ENCODE measurements around the gene RPL3. TPM values are rescaled to one million over a fixed set of nuclear protein-coding genes. Genes with fewer than 3 reads are reported as not detected.

RPL3 gene
- total RNA-seq, 1 experiment from 2014 or later: 1,117 TPM

DNA sequence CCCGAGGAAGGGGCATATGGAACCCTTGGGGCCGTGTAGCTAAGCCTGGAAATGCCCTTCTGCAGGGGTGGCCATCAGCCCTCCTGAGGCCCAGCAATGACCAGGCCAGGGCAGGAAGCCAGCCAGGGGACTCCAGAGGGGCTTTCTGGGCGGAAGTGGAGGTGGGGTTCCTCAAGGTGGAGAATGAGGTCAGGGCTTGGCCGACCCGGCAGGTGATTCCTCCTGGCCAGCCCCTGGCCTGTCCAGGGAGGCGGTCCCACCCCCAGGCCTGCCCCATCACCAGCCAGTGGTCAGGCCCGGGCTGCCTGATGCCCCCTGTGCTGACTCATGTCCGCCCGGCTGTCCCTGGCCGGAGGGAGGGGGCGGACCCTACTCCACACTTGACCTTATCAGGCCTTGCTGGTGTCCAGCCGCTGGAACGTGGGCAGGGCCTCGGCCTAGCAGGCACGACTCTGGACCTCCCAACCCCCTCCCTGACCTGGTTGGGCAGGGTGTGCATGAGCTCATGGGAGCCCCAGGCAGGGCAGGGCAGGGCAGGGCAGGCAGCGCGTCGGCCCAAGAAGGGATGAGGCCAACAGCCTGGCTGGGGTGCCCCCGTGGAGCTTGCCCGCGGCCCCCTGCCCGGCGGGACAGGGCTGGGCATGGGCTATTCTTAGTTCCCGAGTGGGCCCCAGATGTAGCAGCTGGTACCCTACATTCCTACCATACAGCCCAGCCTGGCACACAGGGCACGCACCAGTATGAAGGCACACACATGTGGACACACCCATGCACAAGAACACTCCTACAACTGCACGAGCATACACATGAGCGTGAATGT lies 35.9 kb downstream of the RPL3 start:
- no peak overlapping the region for H3K4me3 ChIP-seq (ENCODE audit: low read depth, low read length, poor library complexity, severe bottlenecking)
- ChIA-PET POLR2A (ENCODE audit: low non-redundant PET) (no interaction called here), CTCF (no interaction called here)
- no peaks in the 10 kb centered on the region for H3K27me3 ChIP-seq (replicated peaks; ENCODE audit: insufficient read depth, low read depth, low read length, poor library complexity)
- intact Hi-C loops (cut with micrococcal nuclease; ENCODE audit: unreplicated experiment): no loop called here
- peaks cover 8% of the 10 kb centered on the region for H3K4me1 ChIP-seq (ENCODE audit: insufficient read depth, low read length, poor library complexity, severe bottlenecking)
- H3K9me3 ChIP-seq (ENCODE audit: low read depth, low read length, poor library complexity, severe bottlenecking): no peaks in the 10 kb centered on the region
- no peak overlapping the region for H3K27ac ChIP-seq (ENCODE audit: low read depth, low read length, poor library complexity, severe bottlenecking)
- H3K36me3 ChIP-seq (ENCODE audit: insufficient read depth, low read length, poor library complexity, severe bottlenecking): no peaks in the 10 kb centered on the region
- TF ChIP-seq CTCF (conservative IDR thresholded peaks at IDR 0.05; ENCODE audit: low read depth, low read length) (no peak), EZH2 (IDR thresholded peaks at IDR 0.05; ENCODE audit: borderline replicate concordance, low read depth, low read length, poor library complexity, severe bottlenecking) (no peak)
- no peak for DNase-seq (ENCODE audit: low spot score)
- no TSS peak for BruUV-seq (replicated peaks)

DNA sequence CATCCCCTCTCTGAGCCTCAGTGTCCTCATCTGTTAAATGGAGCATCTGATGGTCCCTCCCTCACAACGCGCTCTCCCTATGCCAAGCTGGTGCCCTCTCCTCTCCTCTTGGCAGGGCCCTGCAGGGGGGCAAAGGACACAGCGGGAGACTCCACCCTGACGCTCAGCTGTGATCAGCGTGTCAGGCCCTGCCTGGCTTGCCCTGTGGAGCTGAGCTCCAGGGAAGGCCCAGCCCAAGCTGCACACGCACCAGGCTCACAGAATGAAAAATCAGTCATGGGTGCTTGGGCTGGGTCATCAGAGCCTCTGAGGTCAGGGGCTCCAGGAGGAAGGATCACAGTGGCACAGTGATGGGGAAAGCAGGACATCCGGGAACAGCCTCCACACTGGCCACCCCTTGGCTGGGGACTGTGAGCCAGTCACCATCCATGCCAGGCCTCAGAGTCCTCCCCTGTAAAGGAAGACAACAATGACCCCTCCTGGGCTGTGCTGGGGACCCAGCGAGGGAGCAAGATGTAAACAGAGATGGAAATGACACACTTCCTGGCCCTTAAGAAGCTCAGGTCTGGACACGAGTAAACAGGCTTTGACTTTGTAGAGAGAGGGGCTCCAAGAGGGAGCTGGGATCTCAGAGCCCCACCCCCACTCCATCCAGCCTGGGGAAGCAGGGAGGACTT lies 36.6 kb downstream of the RPL3 start:
- H3K4me3 ChIP-seq (ENCODE audit: low read depth, low read length, poor library complexity, severe bottlenecking): no peak overlapping the region
- no TSS peak for BruUV-seq (replicated peaks)
- peaks cover 12% of the 10 kb centered on the region for H3K4me1 ChIP-seq (ENCODE audit: insufficient read depth, low read length, poor library complexity, severe bottlenecking)
- H3K27me3 ChIP-seq (replicated peaks; ENCODE audit: insufficient read depth, low read depth, low read length, poor library complexity): no peaks in the 10 kb centered on the region
- no peaks in the 10 kb centered on the region for H3K36me3 ChIP-seq (ENCODE audit: insufficient read depth, low read length, poor library complexity, severe bottlenecking)
- no peak overlapping the region for H3K27ac ChIP-seq (ENCODE audit: low read depth, low read length, poor library complexity, severe bottlenecking)
- intact Hi-C loops (cut with micrococcal nuclease; ENCODE audit: unreplicated experiment): no loop called here
- DNase-seq (ENCODE audit: low spot score): no peak
- no peak for TF ChIP-seq EZH2 (IDR thresholded peaks at IDR 0.05; ENCODE audit: borderline replicate concordance, low read depth, low read length, poor library complexity, severe bottlenecking)
- no peak for TF ChIP-seq CTCF (conservative IDR thresholded peaks at IDR 0.05; ENCODE audit: low read depth, low read length)
- ChIA-PET CTCF (no interaction called here), POLR2A (ENCODE audit: low non-redundant PET) (no interaction called here)
- H3K9me3 ChIP-seq (ENCODE audit: low read depth, low read length, poor library complexity, severe bottlenecking): no peaks in the 10 kb centered on the region

DNA sequence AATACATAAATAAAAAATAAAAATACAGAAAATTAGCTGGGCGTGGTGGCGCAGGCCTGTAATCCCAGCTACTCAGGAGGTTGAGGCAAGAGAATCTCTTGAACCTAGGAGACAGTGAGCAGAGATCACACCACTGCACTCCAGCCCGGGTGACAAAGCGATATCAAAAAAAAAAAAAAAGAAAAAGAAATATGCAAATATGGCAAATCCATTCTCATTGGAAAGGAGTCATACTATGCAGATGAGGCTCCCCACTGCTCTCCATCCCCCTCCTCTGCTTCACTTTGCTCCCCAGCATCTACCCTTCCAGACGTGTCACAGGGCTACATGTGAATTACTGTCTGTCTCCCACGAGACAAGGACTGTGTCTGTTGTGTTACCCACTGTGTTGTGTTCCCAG lies 38.3 kb downstream of the RPL3 start:
- intact Hi-C loops (cut with micrococcal nuclease; ENCODE audit: unreplicated experiment): no loop called here
- Histone ChIP-seq H3K4me3 (ENCODE audit: low read depth, low read length, poor library complexity, severe bottlenecking) (no peak overlapping the region), H3K4me1 (ENCODE audit: insufficient read depth, low read length, poor library complexity, severe bottlenecking) (peaks cover 8% of the 10 kb centered on the region), H3K9me3 (ENCODE audit: low read depth, low read length, poor library complexity, severe bottlenecking) (no peaks in the 10 kb centered on the region), H3K36me3 (ENCODE audit: insufficient read depth, low read length, poor library complexity, severe bottlenecking) (no peaks in the 10 kb centered on the region), H3K27ac (ENCODE audit: low read depth, low read length, poor library complexity, severe bottlenecking) (no peak overlapping the region), H3K27me3 (replicated peaks; ENCODE audit: insufficient read depth, low read depth, low read length, poor library complexity) (no peaks in the 10 kb centered on the region)
- ChIA-PET CTCF (no interaction called here), POLR2A (ENCODE audit: low non-redundant PET) (no interaction called here)
- no peak for DNase-seq (ENCODE audit: low spot score)
- TF ChIP-seq EZH2 (IDR thresholded peaks at IDR 0.05; ENCODE audit: borderline replicate concordance, low read depth, low read length, poor library complexity, severe bottlenecking) (no peak), CTCF (conservative IDR thresholded peaks at IDR 0.05; ENCODE audit: low read depth, low read length) (no peak)
- BruUV-seq (replicated peaks): no TSS peak

Data from A673 (cell line).